Measurements from ENCODE around the gene GHSR.

GHSR gene

DNA sequence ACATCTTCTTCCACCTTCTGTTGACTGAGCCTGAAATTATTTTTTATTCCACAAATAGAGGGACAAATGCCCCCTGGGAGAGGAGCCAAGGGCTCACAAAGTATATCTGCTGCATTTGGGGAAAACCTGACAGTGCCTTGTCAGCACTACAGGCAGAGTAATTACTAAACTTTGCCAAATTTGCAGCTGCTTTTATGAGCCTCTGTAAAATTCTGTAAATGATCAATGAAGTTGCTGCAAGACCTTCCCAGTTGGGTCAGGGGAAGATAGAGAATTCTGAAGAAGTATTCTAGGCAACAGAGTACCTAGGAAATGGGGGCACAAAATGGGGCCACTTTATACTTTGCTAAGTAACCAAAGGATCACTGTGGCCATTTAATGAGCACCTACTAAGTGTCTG lies 10.5 kb downstream of the GHSR start:
- no peak for DNase-seq

GRCh38 chr3:172415323-172415722 lies 32.9 kb downstream of the GHSR start:
- no peak for DNase-seq

DNA sequence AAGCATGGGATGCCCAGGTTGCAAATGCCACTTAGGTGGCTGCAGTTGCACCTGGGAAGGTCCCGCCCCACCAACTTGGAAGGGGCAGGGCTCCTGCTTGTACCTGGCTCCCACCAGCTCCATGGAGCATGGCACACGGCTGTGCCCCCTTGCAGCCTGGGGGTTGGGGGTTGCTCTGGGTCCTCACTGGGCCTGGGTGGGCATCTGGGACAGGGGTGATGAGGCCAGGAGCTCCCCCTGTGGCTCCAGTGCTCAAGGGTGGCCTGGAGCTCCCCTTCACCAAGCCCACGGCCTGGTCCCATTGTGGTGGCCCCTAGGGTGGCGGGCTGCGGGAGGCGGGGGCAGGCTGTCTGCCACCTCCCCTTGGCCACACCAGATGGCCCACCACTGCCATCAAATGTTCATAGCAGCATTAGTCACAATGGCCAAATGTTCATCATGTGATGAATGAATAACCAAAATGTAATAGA lies 36.7 kb downstream of the GHSR start:
- no peak for DNase-seq

GRCh38 chr3:172410702-172411477 lies 37.4 kb downstream of the GHSR start:
- DNase-seq: no peak

- no peak for DNase-seq
These were observed 40.4 kb downstream of the GHSR start for GRCh38 chr3:172407872-172408271.

DNA sequence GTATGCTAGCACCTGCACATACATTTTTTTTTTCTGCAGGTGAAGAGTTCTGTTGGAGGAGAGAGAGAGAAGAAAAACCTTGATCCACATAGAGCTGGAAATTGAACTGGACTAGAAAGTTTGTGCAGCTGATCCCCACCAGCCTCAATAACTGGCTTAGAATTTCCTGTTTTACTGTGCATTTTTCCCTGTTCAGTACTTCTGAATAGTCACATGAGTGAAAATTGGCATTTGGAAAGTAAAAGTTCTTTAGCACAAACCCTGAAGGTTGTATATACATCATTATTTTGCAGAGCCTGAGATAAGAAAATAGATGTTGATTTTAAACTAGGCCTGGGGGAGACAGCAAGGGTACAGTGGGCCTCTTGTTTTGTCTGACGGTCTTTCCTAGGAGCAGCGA lies 42.3 kb downstream of the GHSR start:
- DNase-seq: no peak

DNA sequence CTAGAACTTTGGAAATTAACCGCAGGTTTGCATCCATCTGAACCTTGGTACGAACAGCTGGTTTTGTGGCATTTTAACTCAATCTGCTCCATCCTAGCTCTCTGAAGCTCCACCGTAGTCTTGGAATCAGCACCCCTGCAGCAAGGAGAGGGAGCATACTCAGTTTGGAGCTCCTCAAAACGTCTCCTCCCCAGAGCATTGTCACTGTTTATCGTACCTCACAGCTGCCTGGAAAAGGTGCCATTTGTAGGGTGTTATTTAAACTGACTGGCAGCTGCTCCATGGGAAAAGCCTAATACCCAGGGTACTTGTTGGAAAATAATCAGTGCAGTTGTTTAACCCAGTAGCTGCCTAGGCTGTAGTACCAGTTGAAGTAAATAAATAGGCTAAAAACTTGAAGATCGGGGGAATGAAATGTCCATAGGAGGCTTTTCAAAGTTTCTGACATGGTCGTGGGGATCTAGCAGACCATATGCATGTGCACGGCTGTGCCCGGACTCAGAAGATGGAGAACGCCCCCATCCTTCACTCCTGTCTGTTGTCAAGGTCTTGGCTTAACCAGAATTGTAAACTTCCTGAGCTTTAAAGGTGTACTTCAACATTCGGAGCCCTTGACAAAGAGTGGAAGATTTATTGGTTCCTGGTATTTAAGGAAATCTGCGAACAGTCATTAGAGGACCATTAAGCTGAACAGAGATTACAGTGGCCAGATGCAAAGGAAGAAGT lies 43.9 kb downstream of the GHSR start:
- no peak for DNase-seq

DNA sequence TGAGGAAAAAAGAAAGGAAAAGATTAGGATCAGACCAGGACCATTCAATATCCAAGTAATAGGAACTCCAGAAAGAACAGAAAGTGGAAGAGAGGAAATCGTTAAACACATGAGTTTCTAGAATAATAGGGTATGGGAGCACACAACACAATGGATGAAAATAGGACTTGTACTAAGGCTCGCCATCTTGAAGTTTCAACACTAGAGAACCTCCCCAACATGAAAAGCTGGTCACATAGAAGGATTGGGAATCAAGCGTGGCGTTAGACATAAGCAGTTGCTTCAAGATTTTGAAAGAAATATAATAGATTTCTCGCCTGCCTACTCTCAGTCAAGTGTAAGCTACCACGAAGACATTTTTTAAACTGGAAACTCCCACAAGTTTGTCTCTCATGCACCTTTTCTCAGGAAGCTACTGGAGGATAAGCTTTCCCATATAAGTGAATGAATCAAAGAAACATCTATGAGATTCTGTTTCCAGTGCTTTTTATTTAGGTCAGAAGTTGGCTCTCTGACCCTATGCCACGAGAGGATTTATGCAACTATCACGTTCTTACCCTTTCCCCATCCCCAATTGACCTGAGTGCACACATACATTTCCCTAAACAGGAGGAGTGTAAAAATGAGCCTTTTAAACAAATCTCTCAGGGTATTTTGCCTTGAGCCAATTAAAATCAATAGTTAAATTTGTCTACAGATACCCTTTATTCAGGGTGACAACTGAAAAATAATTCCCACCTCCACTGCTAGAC lies 45.2 kb downstream of the GHSR start:
- DNase-seq: no peak

DNA sequence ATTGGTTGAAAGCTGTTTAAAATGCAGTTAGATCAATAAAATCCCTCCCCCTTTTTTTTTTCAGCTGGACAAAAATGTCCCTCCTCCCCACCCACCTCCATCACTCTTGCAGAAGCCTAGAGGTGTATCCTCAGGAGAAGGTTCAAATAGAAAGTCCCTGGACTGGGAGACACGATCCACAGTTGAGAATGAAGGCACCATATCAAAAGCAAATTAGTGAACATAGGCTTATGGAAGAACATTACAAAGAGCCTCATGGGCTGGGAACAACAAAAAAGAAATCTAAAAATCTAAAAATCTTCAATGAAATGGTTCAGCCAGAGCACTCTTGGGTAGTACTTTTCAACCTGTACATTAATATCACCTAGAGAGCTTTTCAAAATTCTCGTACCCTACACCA lies 46.2 kb downstream of the GHSR start:
- no peak for DNase-seq

- DNase-seq: no peak
These were observed 49.8 kb downstream of the GHSR start for GRCh38 chr3:172398484-172398883.

- DNase-seq: no peak
These were observed 50.4 kb downstream of the GHSR start for GRCh38 chr3:172397716-172398405.

GRCh38 chr3:172396400-172396799 lies 51.9 kb downstream of the GHSR start:
- no peak for DNase-seq

DNA sequence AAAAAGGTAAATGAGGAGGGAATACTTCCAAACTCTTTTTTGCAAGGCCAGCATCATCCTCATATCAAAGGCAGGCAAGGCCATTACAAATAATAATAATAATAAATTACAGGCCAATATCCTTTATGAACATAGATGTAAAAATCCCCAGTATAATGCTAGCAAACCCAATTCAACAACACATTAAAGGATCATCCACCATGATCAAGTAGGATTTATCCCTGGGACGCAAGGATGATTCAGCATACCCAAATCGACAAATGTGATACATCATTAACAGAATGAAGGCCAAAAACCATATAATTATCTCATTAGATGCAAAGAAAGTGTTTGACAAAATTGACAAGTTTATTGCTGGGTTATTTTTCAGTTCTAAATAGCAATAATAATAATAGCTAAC lies 53.6 kb downstream of the GHSR start:
- no peak for DNase-seq
